ENCODE measurements around the gene ERC2.
"Not testable (repeated sequence)": the region's sequence is repeated elsewhere in the genome, so short reads cannot be mapped to it uniquely, and the experiment has no call there.

The ERC2 gene

DNA sequence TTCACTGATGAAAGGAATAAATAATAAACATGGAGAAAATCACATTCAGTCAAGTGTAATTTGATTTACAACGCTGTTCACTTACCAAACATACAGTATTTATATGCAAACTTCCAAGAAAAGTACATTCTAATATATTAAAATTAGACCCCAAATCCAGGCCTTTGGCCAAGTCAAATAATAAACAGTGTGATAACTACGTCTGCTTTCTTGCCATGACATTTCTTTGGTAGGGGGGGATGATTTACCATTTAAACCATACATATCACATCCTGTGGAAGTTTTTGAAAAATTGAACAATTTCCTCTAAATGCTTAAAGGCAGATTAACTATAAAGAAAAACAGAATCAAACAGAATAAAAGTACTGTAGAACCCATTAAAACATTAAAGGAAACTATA, 613.0 kb downstream of the ERC2 start:
- no peak for DNase-seq (ENCODE audit: low read depth in 2 of 2, low spot score in 1 of 2)

GRCh38 chr3:55854494-55854893, 613.8 kb downstream of the ERC2 start:
- DNase-seq (ENCODE audit: low read depth in 2 of 2, low spot score in 1 of 2): no peak

DNA sequence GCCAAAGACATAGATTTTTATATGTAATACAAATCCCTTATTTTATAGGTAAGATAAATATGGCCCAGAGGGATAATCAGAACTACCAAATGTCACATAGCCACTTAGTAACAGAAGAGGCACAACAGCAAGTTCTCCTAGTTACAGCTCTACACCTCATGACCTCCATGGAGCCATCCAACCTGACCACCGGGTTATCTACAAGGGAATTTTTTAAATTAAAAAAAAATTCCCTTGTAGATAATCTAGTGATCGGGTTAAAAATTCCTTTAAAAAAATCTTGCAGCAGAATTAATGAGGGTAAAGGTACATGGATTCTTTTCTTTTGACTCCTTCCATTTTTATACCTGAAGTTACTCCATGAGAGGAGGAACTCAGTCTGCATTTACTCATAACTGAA, 615.9 kb downstream of the ERC2 start:
- DNase-seq (ENCODE audit: low read depth in 2 of 2, low spot score in 1 of 2): no peak

DNA sequence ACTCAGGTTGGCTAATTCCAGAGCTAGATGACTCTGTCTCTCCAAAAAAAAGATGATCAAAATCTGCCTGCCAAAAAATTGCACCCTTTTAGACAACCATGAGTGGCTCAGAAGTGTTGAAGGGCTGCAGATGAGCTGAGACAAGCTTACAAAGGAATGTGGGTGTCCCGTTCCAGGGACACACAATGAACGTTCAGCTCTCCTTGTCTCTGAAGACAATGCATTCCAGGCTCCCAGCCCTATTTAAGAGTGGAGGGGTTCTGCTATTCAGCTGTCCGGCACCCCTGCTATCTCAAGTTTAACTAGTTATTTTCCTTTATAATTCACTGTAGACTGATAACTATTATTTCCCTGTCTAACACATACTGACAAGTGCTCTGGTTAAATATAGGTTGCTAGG, 626.1 kb downstream of the ERC2 start:
- DNase-seq (ENCODE audit: low read depth in 2 of 2, low spot score in 1 of 2): no peak

DNA sequence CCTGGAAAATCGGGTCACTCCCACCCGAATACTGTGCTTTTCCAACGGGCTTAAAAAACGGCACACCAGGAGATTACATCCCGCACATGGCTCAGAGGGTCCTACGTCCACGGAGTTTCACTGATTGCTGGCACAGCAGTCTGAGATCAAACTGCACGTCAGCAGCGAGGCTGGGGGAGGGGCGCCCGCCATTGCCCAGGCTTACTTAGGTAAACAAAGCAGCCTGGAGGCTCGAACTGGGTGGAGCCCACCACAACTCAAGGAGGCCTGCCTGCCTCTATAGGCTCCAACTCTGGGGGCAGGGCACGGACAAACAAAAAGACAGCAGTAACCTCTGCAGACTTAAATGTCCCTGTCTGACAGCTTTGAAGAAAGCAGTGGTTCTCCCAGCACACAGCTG, 636.4 kb downstream of the ERC2 start:
- not testable (repeated sequence) for DNase-seq (ENCODE audit: low read depth in 2 of 2, low spot score in 1 of 2)

DNA sequence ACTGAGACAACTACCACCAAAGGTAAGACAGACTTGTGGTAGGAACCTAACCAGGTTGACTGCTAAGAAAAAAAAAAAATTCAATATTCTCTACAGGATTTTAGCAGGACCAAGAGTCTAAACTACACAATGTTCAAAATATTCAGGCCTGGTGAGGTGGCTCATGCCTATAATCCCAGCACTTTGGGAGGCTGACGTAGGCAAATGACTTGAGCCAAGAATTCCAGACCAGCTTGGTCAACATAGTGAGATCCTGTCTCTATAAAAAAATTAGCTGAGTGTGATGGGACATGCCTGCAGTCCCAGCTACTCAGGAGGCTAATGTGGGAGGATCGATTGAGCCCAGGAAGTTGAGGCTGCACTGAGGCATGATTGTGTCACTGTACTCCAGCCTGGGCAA, 639.6 kb downstream of the ERC2 start:
- DNase-seq (ENCODE audit: low read depth in 2 of 2, low spot score in 1 of 2): no peak

DNA sequence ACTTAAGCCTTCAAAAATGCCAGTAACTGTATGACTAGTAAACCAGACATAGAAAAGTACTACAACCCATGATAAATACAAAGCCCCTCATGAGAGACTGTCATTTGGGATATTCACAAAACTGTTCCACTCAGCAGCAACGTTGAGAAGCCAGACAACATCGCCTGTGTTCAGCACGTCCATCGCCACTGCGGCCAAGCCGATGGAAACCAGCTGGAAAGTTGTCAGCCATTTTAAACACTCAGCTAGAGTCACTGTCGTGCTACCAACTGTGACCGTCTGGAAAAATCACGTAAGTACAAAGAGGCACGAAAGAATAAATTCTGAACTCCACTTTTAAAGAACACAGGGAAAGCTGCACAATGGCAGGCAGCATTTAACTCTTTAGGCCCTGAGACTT, 640.5 kb downstream of the ERC2 start:
- DNase-seq (ENCODE audit: low read depth in 2 of 2, low spot score in 1 of 2): no peak

- no peak for DNase-seq (ENCODE audit: low read depth in 2 of 2, low spot score in 1 of 2)
Measured at GRCh38 chr3:55826731-55827496, 641.4 kb downstream of the ERC2 start.

GRCh38 chr3:55826097-55826496, 642.2 kb downstream of the ERC2 start:
- no peak for DNase-seq (ENCODE audit: low read depth in 2 of 2, low spot score in 1 of 2)

DNA sequence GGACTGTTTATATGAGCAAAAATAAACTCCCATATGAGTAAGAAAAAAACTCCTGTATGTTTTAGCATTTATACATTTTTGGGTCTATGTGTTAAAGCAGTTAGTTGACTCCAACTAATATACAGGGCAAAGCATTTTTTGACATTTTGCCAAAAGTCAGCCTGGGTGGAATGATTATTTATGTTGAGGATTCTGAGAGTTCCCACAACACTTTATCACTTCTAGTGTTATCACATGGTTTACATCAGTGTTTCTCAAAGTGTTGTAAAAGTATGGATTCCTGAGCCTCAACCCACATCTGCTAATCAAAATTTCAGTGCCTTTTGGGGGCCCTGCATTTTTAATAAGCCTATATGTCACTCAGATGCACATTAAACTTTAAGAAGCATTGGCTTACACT, 643.9 kb downstream of the ERC2 start:
- no peak for DNase-seq (ENCODE audit: low read depth in 2 of 2, low spot score in 1 of 2)

- DNase-seq (ENCODE audit: low read depth in 2 of 2, low spot score in 1 of 2): no peak
Measured at GRCh38 chr3:55823829-55824228, 644.4 kb downstream of the ERC2 start.

- DNase-seq (ENCODE audit: low read depth in 2 of 2, low spot score in 1 of 2): no peak
Measured at GRCh38 chr3:55823001-55823400, 645.3 kb downstream of the ERC2 start.

GRCh38 chr3:55819005-55819404, 649.3 kb downstream of the ERC2 start:
- no peak for DNase-seq (ENCODE audit: low read depth in 2 of 2, low spot score in 1 of 2)

GRCh38 chr3:55818485-55818884, 649.8 kb downstream of the ERC2 start:
- DNase-seq (ENCODE audit: low read depth in 2 of 2, low spot score in 1 of 2): no peak

GRCh38 chr3:55816794-55817576, 651.3 kb downstream of the ERC2 start:
- DNase-seq (ENCODE audit: low read depth in 2 of 2, low spot score in 1 of 2): no peak

- DNase-seq (ENCODE audit: low read depth in 2 of 2, low spot score in 1 of 2): no peak
Measured at GRCh38 chr3:55815262-55815661, 653.0 kb downstream of the ERC2 start.

DNA sequence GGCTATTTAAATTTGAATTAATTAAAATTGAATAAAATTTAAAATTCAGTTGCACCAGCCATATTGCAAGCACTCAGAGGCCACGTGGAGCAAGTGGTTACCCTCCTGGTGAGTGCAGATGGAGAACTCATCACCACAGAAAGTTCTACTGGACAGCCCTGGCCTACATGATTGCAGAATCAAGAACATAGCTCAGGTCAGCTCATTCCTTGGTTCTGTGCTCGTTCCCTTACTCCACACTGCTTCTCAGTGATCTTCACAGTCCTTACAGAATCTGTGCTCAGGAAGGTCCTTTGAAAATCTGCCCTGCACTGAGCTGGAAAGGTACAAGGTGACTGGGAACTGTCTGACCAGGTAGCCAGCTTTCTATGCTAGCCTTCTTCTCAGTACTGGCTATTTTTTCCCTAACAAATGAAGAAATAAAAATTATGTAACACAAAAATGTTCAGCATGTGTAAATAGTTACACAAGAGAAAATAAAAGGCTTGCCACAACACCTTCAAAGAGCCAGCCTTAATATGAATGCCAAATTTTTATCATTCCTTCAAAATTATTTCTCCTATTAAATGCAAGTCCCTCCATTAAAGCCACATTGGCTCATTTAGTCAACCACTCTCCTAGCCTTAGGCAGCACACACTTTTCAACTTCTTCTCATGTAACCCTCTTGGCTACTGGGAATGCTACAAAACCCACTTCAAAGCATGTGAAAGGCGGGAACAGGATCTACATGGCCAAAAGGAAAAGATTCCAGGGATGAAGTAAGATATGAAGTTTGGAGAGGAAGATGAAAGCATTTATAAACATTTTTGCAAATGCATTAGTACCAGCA, 654.8 kb downstream of the ERC2 start:
- DNase-seq (ENCODE audit: low read depth in 2 of 2, low spot score in 1 of 2): no peak

GRCh38 chr3:55812394-55813013, 655.8 kb downstream of the ERC2 start:
- DNase-seq (ENCODE audit: low read depth in 2 of 2, low spot score in 1 of 2): no peak

GRCh38 chr3:55807210-55807609, 661.1 kb downstream of the ERC2 start:
- no peak for DNase-seq (ENCODE audit: low read depth in 2 of 2, low spot score in 1 of 2)

GRCh38 chr3:55805169-55805568, 663.1 kb downstream of the ERC2 start:
- no peak for DNase-seq (ENCODE audit: low read depth in 2 of 2, low spot score in 1 of 2)

Measured in stimulated activated CD8-positive, alpha-beta memory T cell treated with anti-CD3 and anti-CD28 coated beads, Interleukin-4, amount 100 ng/mL, for 4 hours (primary cell).